C4-2B (cell line): ENCODE results near the gene POU4F1.

Experiments
- CTCF ChIP-seq: fragments of 450-650 bp; conservative IDR thresholded peaks from 2 replicates; pipeline ENCODE4 v1.5.1; 2017; ENCODE audit warnings: mild to moderate bottlenecking
- ZFX ChIP-seq: fragments of 450-650 bp; IDR thresholded peaks from 2 replicates; pipeline ENCODE4 v1.6.1; 2017

- no peak for TF ChIP-seq CTCF
- no peak for TF ChIP-seq ZFX
Measured at GRCh38 chr13:78596399-78596735, 7.0 kb downstream of the POU4F1 start.
